Measurements from ENCODE around the gene COQ10A. TPM values are rescaled to one million over a fixed set of nuclear protein-coding genes. Genes with fewer than 3 reads are reported as not detected.
A peak's percentile ranks its signal among the peaks of the same experiment; 100 is the strongest.

Gene COQ10A
- total RNA-seq: 10 to 100 TPM; 76.2 to 98.3 TPM
- long read RNA-seq, transcript COQ10A-201 (5 exons, 1,652 nt): minor isoform, 26 of 110 reads
- long read RNA-seq, transcript COQ10A-202 (5 exons, 1,410 nt): major isoform, 73 of 110 reads
- long read RNA-seq, partial matches to known transcripts: 3 of 110 reads
- long read RNA-seq, other reads (novel, unspliced or antisense): 7 of 110 reads

- intact Hi-C loops (cut with DNase I): no loop called here
- DNase-seq (peak; percentile 92), ATAC-seq (peak; percentile 96 to 97)
Observed at GRCh38 chr12:56266693-56267442, at the start of gene COQ10A. Gene COQ10A (plus strand): TSS chr12:56266942. CDS start chr12:56267119, 177 bp downstream.

GRCh38 chr12:56219840-56220239, 46.9 kb upstream of the COQ10A start:
- intact Hi-C loops (cut with DNase I): loop anchor here in 1 of 2 donors (5.0 kb wide), 1 partner anchor 33 kb away; the partner anchor contains the start of gene SMARCC2
- DNase-seq (no peak), ATAC-seq (no peak)

- intact Hi-C loops (cut with DNase I): loop anchor here in 1 of 2 donors (5.0 kb wide), 1 partner anchor 33 kb away; the partner anchor contains the start of gene SMARCC2
- ATAC-seq: no peak
- no peak for DNase-seq
Observed at GRCh38 chr12:56220611-56221231, 46.0 kb upstream of the COQ10A start.

GRCh38 chr12:56221232-56221756, 45.4 kb upstream of the COQ10A start:
- peak; percentile 42 to 56 for ATAC-seq
- intact Hi-C loops (cut with DNase I): loop anchor here in 1 of 2 donors (5.0 kb wide), 1 partner anchor 34 kb away; the partner anchor contains the start of gene SMARCC2

GRCh38 chr12:56221757-56222530, 44.8 kb upstream of the COQ10A start, which contains the start of gene RNF41:
Gene RNF41 (minus strand): TSS chr12:56221922. CDS start chr12:56214047, 7,875 bp downstream.
- ATAC-seq: peak; percentile 85 to 93
- intact Hi-C loops (cut with DNase I): loop anchor here in 1 of 2 donors (5.0 kb wide), 1 partner anchor 35 kb away; the partner anchor contains the start of gene SMARCC2

More at GRCh38 chr12:56221232-56221756, 45.4 kb upstream of the COQ10A start:
- peak; percentile 66 for DNase-seq

GRCh38 chr12:56222531-56222895, 44.2 kb upstream of the COQ10A start:
- intact Hi-C loops (cut with DNase I): loop anchor here in 1 of 2 donors (5.0 kb wide), 1 partner anchor 35 kb away; the partner anchor contains the start of gene SMARCC2
- ATAC-seq (no peak), DNase-seq (no peak)

More at GRCh38 chr12:56221757-56222530, 44.8 kb upstream of the COQ10A start, which contains the start of gene RNF41:
- peak; percentile 97 for DNase-seq

GRCh38 chr12:56223571-56224101, 43.1 kb upstream of the COQ10A start:
- DNase-seq: no peak
- intact Hi-C loops (cut with DNase I): loop anchor here in 1 of 2 donors (5.0 kb wide), 1 partner anchor 36 kb away; the partner anchor contains the start of gene SMARCC2
- ATAC-seq: no peak

GRCh38 chr12:56224102-56224701, 42.5 kb upstream of the COQ10A start, which contains the start of gene NABP2:
Gene NABP2 (plus strand): TSS chr12:56224342. CDS start chr12:56224857, 515 bp downstream.
- intact Hi-C loops (cut with DNase I): loop anchor here in 1 of 2 donors (5.0 kb wide), 1 partner anchor 37 kb away; the partner anchor contains the start of gene SMARCC2
- ATAC-seq: peak; percentile 87 to 89

GRCh38 chr12:56224954-56225353, 41.8 kb upstream of the COQ10A start:
- intact Hi-C loops (cut with DNase I): loop anchor here in 1 of 2 donors (5.0 kb wide), 1 partner anchor 38 kb away; the partner anchor contains the start of gene SMARCC2
- ATAC-seq (no peak), DNase-seq (no peak)

More at GRCh38 chr12:56224102-56224701, 42.5 kb upstream of the COQ10A start, which contains the start of gene NABP2:
- DNase-seq: peak; percentile 99

- DNase-seq: no peak
- no peak for ATAC-seq
- intact Hi-C loops (cut with DNase I): no loop called here
Observed at GRCh38 chr12:56229082-56229481, 37.7 kb upstream of the COQ10A start.

GRCh38 chr12:56229916-56230431, 36.8 kb upstream of the COQ10A start, which contains the start of gene SLC39A5:
Gene SLC39A5 (plus strand): TSS chr12:56230051. CDS start chr12:56231275, 1,224 bp downstream.
- DNase-seq: no peak
- ATAC-seq: no peak
- intact Hi-C loops (cut with DNase I): no loop called here

GRCh38 chr12:56230432-56231183, 36.1 kb upstream of the COQ10A start:
- intact Hi-C loops (cut with DNase I): no loop called here
- ATAC-seq: no peak
- no peak for DNase-seq

GRCh38 chr12:56231184-56231582, 35.6 kb upstream of the COQ10A start:
- ATAC-seq (peak in 1 of 2 donors; percentile 10), DNase-seq (no peak)
- intact Hi-C loops (cut with DNase I): no loop called here

GRCh38 chr12:56234746-56235436, 31.9 kb upstream of the COQ10A start:
- DNase-seq (no peak), ATAC-seq (no peak)
- intact Hi-C loops (cut with DNase I): no loop called here

GRCh38 chr12:56236091-56236490, 30.7 kb upstream of the COQ10A start:
- ATAC-seq (no peak), DNase-seq (no peak)
- intact Hi-C loops (cut with DNase I): no loop called here

- DNase-seq: no peak
- peak in 1 of 2 donors; percentile 3 for ATAC-seq
- intact Hi-C loops (cut with DNase I): no loop called here
Observed at GRCh38 chr12:56236985-56237384, 29.8 kb upstream of the COQ10A start.

Measured in left cardiac atrium (tissue), 4 donors.